IMR-90 (cell line): ENCODE results near the gene BRWD1. TPM values are rescaled to one million over a fixed set of nuclear protein-coding genes. Genes with fewer than 3 reads are reported as not detected.

Experiments used
- ATAC-seq: fragments of 200-7000 bp; cut with Tn5 transposase; 2 replicates; pipeline ENCODE4 v1.9.1; 2020; ENCODE audit warnings: low read depth, mild to moderate bottlenecking, moderate library complexity
- BruUV-seq: library from RNA; stranded (reverse); fragments of 400-500 nt; replicated peaks from 2 replicates; lab custom pipeline; 2021; lab: Mats Ljungman, UMichigan
- CTCF ChIA-PET: fragments of 300-600 bp; formaldehyde crosslinking; extraction: SDS; loops from one replicate; lab custom pipeline; 2021; ENCODE audit warnings: antibody characterized with exemption; lab: Yijun Ruan, JAX
- POLR2A ChIA-PET: fragments of 300-600 bp; sonication (Branson Sonifier 250); formaldehyde crosslinking; loops from one replicate; lab custom pipeline; 2022; ENCODE audit warnings: antibody characterized with exemption; ENCODE audit not compliant: unreplicated experiment; lab: Charles Lee
- DNase-seq: peaks from one replicate; pipeline ENCODE4 v3.0.0; 2013
- H2AFZ ChIP-seq: replicated peaks from 2 replicates; pipeline ENCODE3; 2013; ENCODE audit warnings: low read length, mild to moderate bottlenecking; ENCODE audit not compliant: poor library complexity
- H2AK5ac ChIP-seq: 2 replicates; pipeline ENCODE4 v1.6.1; 2013; ENCODE audit warnings: low read depth, low read length, inconsistent platforms
- H2AK9ac ChIP-seq: replicated peaks from 2 replicates; pipeline ENCODE3; 2013; ENCODE audit warnings: mild to moderate bottlenecking, low read depth, low read length, moderate library complexity; ENCODE audit not compliant: poor library complexity
- H2BK120ac ChIP-seq: 2 replicates; pipeline ENCODE4 v1.6.1; 2013; ENCODE audit warnings: low read depth, low read length, inconsistent platforms
- H2BK15ac ChIP-seq: 3 replicates; pipeline ENCODE4 v1.6.1; 2013; ENCODE audit warnings: low read depth, low read length, inconsistent platforms
- H2BK20ac ChIP-seq: 2 replicates; pipeline ENCODE4 v1.6.1; 2013; ENCODE audit warnings: low read depth, mild to moderate bottlenecking, inconsistent platforms, low read length, moderate library complexity
- H2BK5ac ChIP-seq: 2 replicates; pipeline ENCODE4 v1.6.1; 2013; ENCODE audit warnings: mild to moderate bottlenecking, low read depth, low read length, inconsistent platforms; ENCODE audit not compliant: poor library complexity, severe bottlenecking
- H3K14ac ChIP-seq: replicated peaks from 2 replicates; pipeline ENCODE4 v1.6.1; 2013; ENCODE audit warnings: low read depth, low read length, inconsistent platforms
- H3K18ac ChIP-seq: 2 replicates; pipeline ENCODE4 v1.6.1; 2013; ENCODE audit warnings: low read depth, low read length, control low read depth
- H3K23ac ChIP-seq: 2 replicates; pipeline ENCODE4 v1.6.1; 2013; ENCODE audit warnings: low read depth, low read length, inconsistent platforms
- H3K27ac ChIP-seq: 2 replicates; pipeline ENCODE4 v1.5.1; 2013; ENCODE audit warnings: mild to moderate bottlenecking, control low read depth, low read length; ENCODE audit not compliant: insufficient read depth
- H3K27me3 ChIP-seq: 2 replicates; pipeline ENCODE4 v1.6.1; 2013; ENCODE audit warnings: low read length; ENCODE audit not compliant: control insufficient read depth, insufficient read depth
- H3K36me3 ChIP-seq: 2 replicates; pipeline ENCODE4 v1.6.1; 2013; ENCODE audit warnings: low read length, mixed read lengths; ENCODE audit not compliant: control insufficient read depth, insufficient read depth
- H3K4ac ChIP-seq: 2 replicates; pipeline ENCODE4 v1.6.1; 2013; ENCODE audit warnings: low read depth, low read length, inconsistent platforms
- H3K4me1 ChIP-seq: 2 replicates; pipeline ENCODE4 v1.6.1; 2013; ENCODE audit warnings: low read length, mixed read lengths; ENCODE audit not compliant: control insufficient read depth, insufficient read depth
- H3K4me2 ChIP-seq: 2 replicates; pipeline ENCODE4 v1.6.1; 2013; ENCODE audit warnings: low read depth, mild to moderate bottlenecking, control low read depth, low read length, moderate library complexity
- H3K4me3 ChIP-seq: 2 replicates; pipeline ENCODE4 v1.5.1; 2013; ENCODE audit warnings: low read depth, mild to moderate bottlenecking, control low read depth, low read length, moderate library complexity; ENCODE audit not compliant: insufficient read depth
- H3K56ac ChIP-seq: 2 replicates; pipeline ENCODE4 v1.6.1; 2013; ENCODE audit warnings: low read length, inconsistent platforms; ENCODE audit not compliant: insufficient read depth; ENCODE audit errors: extremely low read depth
- H3K79me1 ChIP-seq, 2 experiments: 2 replicates each; pipeline ENCODE4 v1.6.1; 2013; ENCODE audit warnings: low read length in 2 of 2, inconsistent platforms in 1 of 2, low read depth in 1 of 2
- H3K9ac ChIP-seq: 2 replicates; pipeline ENCODE4 v1.6.1; 2013; ENCODE audit warnings: low read depth, low read length, control low read depth
- H3K9me1 ChIP-seq: 2 replicates; pipeline ENCODE4 v1.6.1; 2013; ENCODE audit warnings: low read length, inconsistent platforms; ENCODE audit not compliant: insufficient read depth
- H3K9me3 ChIP-seq: 2 replicates; pipeline ENCODE4 v1.6.1; 2013; ENCODE audit warnings: low read length; ENCODE audit not compliant: control insufficient read depth, insufficient read depth
- H4K20me1 ChIP-seq: 2 replicates; pipeline ENCODE4 v1.6.1; 2013; ENCODE audit warnings: low read length, inconsistent platforms; ENCODE audit not compliant: insufficient read depth
- H4K5ac ChIP-seq: 2 replicates; pipeline ENCODE4 v1.6.1; 2013; ENCODE audit warnings: mild to moderate bottlenecking, low read depth, low read length, control low read depth
- H4K8ac ChIP-seq, 2 experiments: 2 replicates each; pipeline ENCODE4 v1.6.1; 2013; ENCODE audit warnings: low read depth in 2 of 2, low read length in 2 of 2, control low read depth in 1 of 2, inconsistent platforms in 1 of 2
- H4K91ac ChIP-seq: 2 replicates; pipeline ENCODE4 v1.6.1; 2013; ENCODE audit warnings: low read depth, low read length, inconsistent platforms; ENCODE audit not compliant: insufficient read depth
- BHLHE40 ChIP-seq: fragments of 150-350 bp; IDR thresholded peaks from 2 replicates; pipeline ENCODE4 v1.6.1; 2016; ENCODE audit warnings: mild to moderate bottlenecking, low read depth, low read length
- CEBPB ChIP-seq: IDR thresholded peaks from 2 replicates; pipeline ENCODE4 v1.6.1; 2012; ENCODE audit warnings: low read depth, low read length, improper control_type of control experiment
- CHD1 ChIP-seq: IDR thresholded peaks from 2 replicates; pipeline ENCODE4 v1.6.1; 2012; ENCODE audit warnings: low read depth, low read length, improper control_type of control experiment
- ELK1 ChIP-seq: fragments of 150-350 bp; IDR thresholded peaks from 2 replicates; pipeline ENCODE4 v1.6.1; 2016; ENCODE audit warnings: low read depth, mild to moderate bottlenecking, low read length, moderate library complexity, borderline replicate concordance
- MAFK ChIP-seq: IDR thresholded peaks from 2 replicates; pipeline ENCODE4 v1.6.1; 2012; ENCODE audit warnings: low read depth, low read length, improper control_type of control experiment
- MAZ ChIP-seq: IDR thresholded peaks from 2 replicates; pipeline ENCODE4 v1.6.1; 2012; ENCODE audit warnings: low read depth, mild to moderate bottlenecking, low read length, improper control_type of control experiment, moderate library complexity, borderline replicate concordance
- MXI1 ChIP-seq: IDR thresholded peaks from 2 replicates; pipeline ENCODE4 v1.6.1; 2012; ENCODE audit warnings: low read depth, mild to moderate bottlenecking, low read length, moderate library complexity, borderline replicate concordance
- NFE2L2 ChIP-seq: fragments of 150-350 bp; IDR thresholded peaks from 2 replicates; pipeline ENCODE4 v1.6.1; 2016; ENCODE audit warnings: low read depth, mild to moderate bottlenecking, low read length
- POLR2A ChIP-seq: IDR thresholded peaks from 2 replicates; pipeline ENCODE4 v1.6.1; 2012; ENCODE audit warnings: mild to moderate bottlenecking, low read depth, low read length
- RAD21 ChIP-seq: IDR thresholded peaks from 2 replicates; pipeline ENCODE4 v1.6.1; 2012; ENCODE audit warnings: low read length, improper control_type of control experiment
- RCOR1 ChIP-seq: IDR thresholded peaks from 2 replicates; pipeline ENCODE4 v1.6.1; 2012; ENCODE audit warnings: mild to moderate bottlenecking, low read length, improper control_type of control experiment; ENCODE audit not compliant: insufficient replicate concordance
- RFX5 ChIP-seq: IDR thresholded peaks from 2 replicates; pipeline ENCODE4 v1.8.0; 2012; ENCODE audit warnings: low read depth, mild to moderate bottlenecking, low read length, moderate library complexity
- SMC3 ChIP-seq: fragments of 150-350 bp; IDR thresholded peaks from 2 replicates; pipeline ENCODE4 v1.6.1; 2016; ENCODE audit warnings: low read depth, mild to moderate bottlenecking, antibody characterized with exemption, low read length, moderate library complexity
- WGBS, 2 experiments: methylation state at CpG; one replicate each; pipeline versions ENCODE4 v1.1.5 to v1.1.7; 2013; ENCODE audit warnings: missing lambda C conversion rate in 2 of 2; ENCODE audit not compliant: insufficient read length in 1 of 2; ENCODE audit errors: extremely low coverage in 2 of 2; 5-methylcytosine and 5-hydroxymethylcytosine counted together
- dilution Hi-C: fragments of 300-500 bp; cut with HindIII; formaldehyde crosslinking; loops from one replicate; pipeline ENCODE4 v1.14.3; 2018; ENCODE audit warnings: low sequenced_read_pairs; ENCODE audit not compliant: unreplicated experiment
- in situ Hi-C: fragments of 300-500 bp; cut with MboI; formaldehyde crosslinking; loops from 3 replicates; pipeline ENCODE4 v1.14.3; 2019; ENCODE audit warnings: low sequenced_read_pairs, inconsistent platforms, mixed read lengths
- intact Hi-C: fragments of 100-400 bp; cut with micrococcal nuclease; formaldehyde crosslinking; loops from 2 replicates; pipeline ENCODE4 v1.10.0; 2022
- polyA plus RNA-seq, 3 experiments: library from polyadenylated mRNA; depleted of rRNA; stranded (reverse); fragments of >200 nt; gene quantifications; 2 replicates each; pipeline ENCODE4 v1.2.3, GENCODE V29; 2012; ENCODE audit warnings: low replicate concordance in 1 of 3
- total RNA-seq: library from RNA; depleted of rRNA; stranded (reverse); fragments of >200 nt; gene quantifications from 2 replicates; pipeline ENCODE4 v1.2.3, GENCODE V29; 2012
- TF ChIP-seq, protein P1 (sequence below): conservative IDR thresholded peaks from 2 replicates; pipeline ENCODE4 v1.5.1; 2012; ENCODE audit warnings: mild to moderate bottlenecking, low read depth, low read length, improper control_type of control experiment
- TF ChIP-seq, protein P2 (sequence below): fragments of 150-350 bp; IDR thresholded peaks from 2 replicates; pipeline ENCODE4 v1.6.1; 2017; ENCODE audit warnings: mild to moderate bottlenecking, antibody characterized with exemption, low read length, low read depth

BRWD1 gene
- total and polyA plus RNA-seq, 2 of the 4 experiments (the other 2 are of a cell fraction): 6.7 to 28.7 TPM

DNA sequence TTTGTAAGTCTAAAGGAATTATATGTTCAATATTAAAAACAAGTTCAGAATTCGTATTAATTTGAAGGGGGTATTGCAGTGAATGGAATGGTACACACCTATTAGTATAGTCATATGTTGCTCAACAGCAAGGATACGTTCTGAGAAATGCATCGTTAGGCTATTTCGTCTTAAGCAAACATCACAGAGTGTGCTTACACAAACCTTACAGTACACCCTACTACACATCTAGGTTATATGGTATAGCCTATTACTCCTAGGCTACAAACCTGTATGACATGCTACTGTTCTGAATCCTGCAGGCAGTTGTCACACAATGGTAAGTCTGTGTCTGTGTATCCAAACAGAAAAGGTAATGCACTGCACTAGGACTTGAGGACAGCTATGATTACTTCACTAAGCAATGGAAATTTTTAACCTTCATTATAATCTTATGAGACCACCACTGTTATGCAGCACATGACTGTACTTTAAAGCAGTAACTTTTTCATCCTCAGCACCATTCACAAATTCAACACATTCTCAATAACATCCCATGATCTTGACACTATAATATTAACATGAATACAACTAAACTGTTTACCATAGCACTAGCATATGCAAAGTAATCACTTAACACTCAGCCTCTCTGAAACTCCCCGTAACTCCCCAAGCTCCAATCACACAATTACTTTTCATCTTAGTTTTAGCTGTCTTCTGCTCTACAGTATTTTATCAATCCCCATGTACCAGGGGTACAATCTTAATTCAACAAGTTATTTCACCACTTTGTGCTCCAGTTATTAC, 115.8 kb downstream of the BRWD1 start:
- Histone ChIP-seq H3K23ac (0 out of 2 replicates have a peak overlapping the region, but pooled peaks have one; percentile 12), H3K27ac (no peak overlapping the region), H3K79me1 (peaks cover 6 to 16% of the 10 kb centered on the region in 2 experiments), H3K14ac (no peak overlapping the region), H3K4me1 (no peaks in the 10 kb centered on the region), H2BK20ac (no peak overlapping the region), H2BK5ac (no peak overlapping the region), H3K9ac (no peak overlapping the region), H3K4me2 (no peak overlapping the region), H4K8ac (no peak overlapping the region), H2BK15ac (no peak overlapping the region), H2AK9ac (no peak overlapping the region), H3K36me3 (peaks cover 21% of the 10 kb centered on the region), H3K27me3 (no peaks in the 10 kb centered on the region), H3K9me1 (no peaks in the 10 kb centered on the region), H4K91ac (no peak overlapping the region), H2AK5ac (no peak overlapping the region), H3K9me3 (no peaks in the 10 kb centered on the region), H3K18ac (no peak overlapping the region), H4K5ac (no peak overlapping the region), H3K4me3 (no peak overlapping the region), H2BK120ac (no peak overlapping the region), H3K56ac (no peak overlapping the region), H3K4ac (no peak overlapping the region), H4K20me1 (no peaks in the 10 kb centered on the region), H2AFZ (no peak overlapping the region)
- CTCF ChIA-PET: no interaction called here
- DNase-seq (no peak), ATAC-seq (no peak)
- dilution Hi-C loops: no loop called here
- POLR2A ChIA-PET: no interaction called here
- intact Hi-C loops: loop anchor here (10.0 kb wide), 1 partner anchor 57 kb away; no protein-coding TSS in a partner anchor
- in situ Hi-C loops: no loop called here
- WGBS, 2 experiments: no CpG with 5 or more reads among the region's 5 CpGs
- no TSS peak for BruUV-seq
- TF ChIP-seq ELK1 (no peak), MAFK (no peak), MXI1 (no peak), RAD21 (no peak), MAZ (no peak), NFE2L2 (no peak), CEBPB (no peak), CHD1 (no peak), BHLHE40 (no peak), RFX5 (no peak), RCOR1 (no peak), POLR2A (no peak), SMC3 (no peak)
- TF ChIP-seq, protein P1, sequence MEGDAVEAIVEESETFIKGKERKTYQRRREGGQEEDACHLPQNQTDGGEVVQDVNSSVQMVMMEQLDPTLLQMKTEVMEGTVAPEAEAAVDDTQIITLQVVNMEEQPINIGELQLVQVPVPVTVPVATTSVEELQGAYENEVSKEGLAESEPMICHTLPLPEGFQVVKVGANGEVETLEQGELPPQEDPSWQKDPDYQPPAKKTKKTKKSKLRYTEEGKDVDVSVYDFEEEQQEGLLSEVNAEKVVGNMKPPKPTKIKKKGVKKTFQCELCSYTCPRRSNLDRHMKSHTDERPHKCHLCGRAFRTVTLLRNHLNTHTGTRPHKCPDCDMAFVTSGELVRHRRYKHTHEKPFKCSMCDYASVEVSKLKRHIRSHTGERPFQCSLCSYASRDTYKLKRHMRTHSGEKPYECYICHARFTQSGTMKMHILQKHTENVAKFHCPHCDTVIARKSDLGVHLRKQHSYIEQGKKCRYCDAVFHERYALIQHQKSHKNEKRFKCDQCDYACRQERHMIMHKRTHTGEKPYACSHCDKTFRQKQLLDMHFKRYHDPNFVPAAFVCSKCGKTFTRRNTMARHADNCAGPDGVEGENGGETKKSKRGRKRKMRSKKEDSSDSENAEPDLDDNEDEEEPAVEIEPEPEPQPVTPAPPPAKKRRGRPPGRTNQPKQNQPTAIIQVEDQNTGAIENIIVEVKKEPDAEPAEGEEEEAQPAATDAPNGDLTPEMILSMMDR: no peak
- TF ChIP-seq, protein P2, sequence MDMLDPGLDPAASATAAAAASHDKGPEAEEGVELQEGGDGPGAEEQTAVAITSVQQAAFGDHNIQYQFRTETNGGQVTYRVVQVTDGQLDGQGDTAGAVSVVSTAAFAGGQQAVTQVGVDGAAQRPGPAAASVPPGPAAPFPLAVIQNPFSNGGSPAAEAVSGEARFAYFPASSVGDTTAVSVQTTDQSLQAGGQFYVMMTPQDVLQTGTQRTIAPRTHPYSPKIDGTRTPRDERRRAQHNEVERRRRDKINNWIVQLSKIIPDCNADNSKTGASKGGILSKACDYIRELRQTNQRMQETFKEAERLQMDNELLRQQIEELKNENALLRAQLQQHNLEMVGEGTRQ: no peak
